ENCODE results near the gene HCAR2. TPM values are rescaled to one million over a fixed set of nuclear protein-coding genes. Genes with fewer than 3 reads are reported as not detected.
"Not testable (repeated sequence)": the region's sequence is repeated elsewhere in the genome, so short reads cannot be mapped to it uniquely, and the experiment has no call there.

The HCAR2 gene
- total RNA-seq, 1 donor from 2014 or later = 0.46 TPM

DNA sequence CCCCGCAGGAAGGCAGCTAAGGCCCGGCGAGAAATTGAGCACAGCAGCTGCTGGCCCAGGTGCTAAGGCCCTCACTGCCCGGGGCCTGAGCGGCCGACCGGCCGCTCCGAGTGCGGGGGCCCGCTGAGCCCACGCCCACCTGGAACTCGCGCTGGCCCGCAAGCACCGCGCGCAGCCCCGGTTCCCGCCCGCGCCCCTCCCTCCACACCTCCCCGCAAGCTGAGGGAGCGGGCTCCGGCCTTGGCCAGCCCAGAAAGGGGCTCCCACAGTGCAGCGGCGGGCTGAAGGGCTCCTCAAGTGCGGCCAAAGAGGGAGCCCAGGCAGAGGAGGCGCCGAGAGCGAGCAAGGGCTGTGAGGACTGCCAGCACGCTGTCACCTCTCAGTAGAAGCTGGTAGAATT is 26.4 kb downstream of the HCAR2 start:
- DNase-seq (ENCODE audit: missing footprints); intact Hi-C loops (cut with DNase I); ATAC-seq: not testable (repeated sequence)

DNA sequence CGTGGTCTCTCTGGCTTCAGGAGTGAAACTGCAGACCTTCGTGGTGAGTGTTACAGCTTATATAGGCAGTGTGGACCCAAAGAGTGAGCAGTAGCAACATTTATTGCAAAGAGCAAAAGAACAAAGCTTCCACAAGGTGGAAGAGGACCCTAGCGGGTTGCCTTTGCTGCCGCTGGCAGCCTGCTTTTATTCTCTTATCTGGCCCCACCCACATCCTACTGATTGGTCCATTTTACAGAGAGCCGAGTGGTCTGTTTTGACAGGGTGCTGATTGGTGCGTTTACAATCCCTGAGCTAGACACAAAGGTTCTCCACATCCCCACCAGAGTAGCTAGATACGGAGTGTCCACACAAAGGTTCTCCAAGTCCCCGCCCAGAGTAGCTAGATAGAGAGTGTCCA is 27.1 kb downstream of the HCAR2 start:
- ATAC-seq; DNase-seq (ENCODE audit: missing footprints); intact Hi-C loops (cut with DNase I): not testable (repeated sequence)

DNA sequence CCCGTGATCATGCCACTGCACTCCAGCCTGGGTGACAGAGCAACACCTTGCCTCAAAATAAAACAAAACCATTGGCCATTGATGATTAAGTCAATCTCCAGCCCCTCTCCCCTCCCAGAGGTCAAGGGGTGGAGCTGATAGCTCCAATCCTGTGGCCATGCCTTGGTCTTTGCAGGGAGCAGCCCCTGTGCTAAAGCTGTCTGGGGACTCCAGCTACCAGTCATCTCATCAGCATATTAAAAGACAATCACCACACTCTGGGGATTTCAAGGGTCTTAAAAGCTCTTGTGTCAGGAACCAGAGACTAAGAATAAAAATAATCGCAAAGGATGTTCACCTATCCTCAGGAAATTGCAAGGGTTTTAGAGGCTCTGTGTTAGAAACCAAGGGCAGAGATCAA is 30.6 kb downstream of the HCAR2 start:
- intact Hi-C loops (cut with DNase I) = no loop called here
- no peak for DNase-seq (ENCODE audit: missing footprints)
- no peak for ATAC-seq

DNA sequence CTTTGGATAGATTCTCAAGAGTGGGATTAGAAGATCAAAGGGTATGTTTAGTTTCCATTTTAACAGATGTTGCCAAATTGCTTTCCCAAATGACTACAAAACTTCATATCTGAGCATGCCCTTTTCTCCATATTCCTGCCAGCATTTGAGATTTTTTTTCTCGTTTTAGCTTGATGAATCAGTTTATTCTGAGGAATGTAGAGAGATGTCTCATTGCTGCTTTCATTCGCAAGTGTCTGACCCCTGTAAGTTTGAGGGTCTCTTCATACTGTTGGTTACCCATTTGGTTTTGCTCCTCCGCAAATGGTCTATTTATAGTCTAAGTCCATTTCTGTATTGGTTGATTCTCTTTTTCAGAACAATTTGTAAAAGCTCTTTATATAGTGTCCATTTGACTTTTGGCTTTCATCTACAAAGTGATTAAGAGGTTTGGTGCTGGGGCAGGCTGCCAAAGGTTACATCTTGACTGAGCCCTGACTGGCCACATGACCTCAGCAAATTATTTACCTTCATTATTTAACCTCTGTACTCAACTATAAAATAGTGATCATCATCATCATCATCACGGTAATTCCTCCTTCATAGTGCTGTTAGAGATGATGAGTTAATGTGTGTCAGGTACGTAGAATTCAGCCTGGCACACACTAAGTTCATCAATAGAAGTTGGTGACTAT is 33.6 kb downstream of the HCAR2 start:
- intact Hi-C loops (cut with DNase I) = no loop called here
- DNase-seq (ENCODE audit: missing footprints) (no peak), ATAC-seq (no peak)

DNA sequence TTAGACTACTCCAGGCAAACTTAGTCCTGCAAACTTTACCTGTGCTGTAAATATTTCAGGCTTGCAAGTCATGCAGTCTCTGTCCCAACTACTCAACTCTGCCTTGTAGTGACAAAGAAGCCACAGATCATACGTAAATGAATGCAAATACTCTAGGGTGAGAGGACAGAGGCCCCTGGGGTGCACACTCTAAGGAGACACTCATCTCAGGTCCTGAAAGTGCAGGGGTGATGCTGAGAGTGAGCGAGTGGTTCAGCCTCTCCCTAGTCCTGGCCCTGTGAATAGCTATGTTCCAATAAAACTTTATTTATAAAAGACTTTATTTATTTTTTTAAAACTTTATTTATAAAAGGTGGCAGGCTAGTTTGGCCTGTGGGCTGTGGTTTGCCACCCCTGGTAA is 34.9 kb downstream of the HCAR2 start:
- DNase-seq (ENCODE audit: missing footprints) (no peak), ATAC-seq (no peak)
- intact Hi-C loops (cut with DNase I) = no loop called here

DNA sequence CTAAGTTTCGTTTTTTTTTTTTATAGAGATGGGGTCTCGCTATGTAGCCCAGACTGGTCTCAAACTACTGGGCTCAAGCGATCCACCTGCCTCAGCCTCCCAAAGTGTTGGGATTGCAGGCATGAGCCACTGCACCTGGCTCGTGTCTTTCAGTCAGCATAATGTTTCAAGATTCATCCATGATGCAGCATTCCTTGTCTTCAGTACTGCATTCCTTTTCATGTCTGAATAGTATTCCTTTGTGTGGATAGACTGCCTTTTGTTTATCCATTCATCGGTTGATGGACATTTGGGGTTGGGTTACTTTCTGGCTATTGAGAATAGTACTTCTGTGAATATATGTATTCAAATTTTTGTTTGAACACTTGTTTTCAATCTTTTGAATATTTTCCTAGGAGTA is 37.4 kb downstream of the HCAR2 start:
- intact Hi-C loops (cut with DNase I) = no loop called here
- ATAC-seq (no peak), DNase-seq (ENCODE audit: missing footprints) (no peak)

DNA sequence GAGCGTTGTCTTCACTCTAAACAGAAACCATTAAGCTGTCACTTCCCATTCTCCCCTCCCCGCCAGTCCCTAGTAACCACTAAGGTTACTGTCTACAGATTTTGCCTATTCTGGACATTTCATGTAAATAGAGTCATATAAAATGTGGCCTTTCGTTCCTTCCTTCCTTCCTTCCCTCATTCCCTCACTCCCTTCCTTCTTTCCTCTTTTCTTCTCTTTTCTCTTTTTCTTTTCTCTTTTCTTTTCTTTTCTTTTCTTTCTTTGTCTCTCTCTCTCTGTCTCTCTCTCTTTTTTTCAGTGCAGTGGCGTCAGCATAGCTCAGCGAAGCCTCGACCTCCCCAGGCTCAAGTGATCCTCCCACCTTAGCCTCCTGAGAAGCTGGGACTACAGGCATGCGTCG is 37.8 kb downstream of the HCAR2 start:
- intact Hi-C loops (cut with DNase I) = no loop called here
- ATAC-seq (no peak), DNase-seq (ENCODE audit: missing footprints) (no peak)

DNA sequence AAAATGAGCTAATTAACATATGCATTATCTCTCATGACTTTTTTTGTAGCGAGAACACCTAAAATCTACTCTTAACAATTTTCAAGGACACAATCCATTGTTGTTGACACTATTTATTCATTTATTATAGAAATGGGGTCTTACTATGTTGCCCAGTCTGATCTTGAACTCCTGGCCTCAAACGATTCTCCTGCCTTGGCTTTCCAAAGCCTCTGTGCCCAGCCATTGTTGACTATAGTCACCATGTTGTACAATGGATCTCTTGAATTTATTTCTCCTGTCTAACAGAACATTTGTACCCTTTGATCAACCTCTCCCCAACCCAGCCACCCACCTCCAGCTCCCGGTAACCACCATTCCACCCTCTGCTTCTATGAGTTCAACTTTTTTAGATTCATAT is 41.2 kb downstream of the HCAR2 start:
- intact Hi-C loops (cut with DNase I) = no loop called here
- DNase-seq (ENCODE audit: missing footprints) (no peak), ATAC-seq (no peak)

DNA sequence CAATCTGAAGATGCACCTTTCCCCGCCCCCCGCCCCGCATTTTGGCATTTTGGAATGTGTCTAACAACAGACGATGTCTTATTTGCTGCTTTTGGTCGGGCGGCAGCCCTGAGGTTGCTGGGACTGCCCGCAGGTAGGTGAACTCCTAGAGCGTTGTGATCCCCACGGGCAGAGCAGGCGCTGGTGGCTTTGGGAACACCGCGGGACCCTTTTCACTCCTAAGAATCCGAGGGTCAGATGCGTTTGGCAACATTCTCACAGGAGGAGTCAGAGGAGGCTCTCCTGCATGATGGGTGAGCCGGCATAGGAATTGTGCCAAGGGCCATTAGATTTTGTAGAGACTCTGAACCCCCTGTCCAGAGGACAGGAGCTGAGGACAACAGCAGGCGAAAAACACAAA is 41.9 kb downstream of the HCAR2 start:
- no peak for ATAC-seq
- intact Hi-C loops (cut with DNase I) = no loop called here
- no peak for DNase-seq (ENCODE audit: missing footprints)

DNA sequence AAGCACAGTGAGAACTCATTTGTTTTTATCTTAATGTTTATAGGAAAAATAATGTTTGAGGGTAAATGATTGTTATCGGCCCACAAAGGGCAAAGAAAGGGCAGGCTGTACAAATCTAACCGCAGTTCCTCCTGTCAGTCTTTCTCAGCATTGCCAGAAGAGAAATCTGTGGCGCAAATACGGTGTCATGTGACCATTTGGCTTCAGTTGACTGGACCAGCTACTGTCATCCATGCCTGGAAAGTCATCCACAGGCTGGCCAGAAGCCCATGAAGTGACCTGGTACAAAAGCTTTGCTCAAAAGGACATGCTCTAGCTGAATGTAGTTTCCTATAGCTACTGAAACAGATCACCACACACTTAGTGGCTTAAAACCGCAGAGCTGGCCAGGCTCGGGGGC is 43.6 kb downstream of the HCAR2 start:
- no peak for DNase-seq (ENCODE audit: missing footprints)
- ATAC-seq = peak; percentile 75
- intact Hi-C loops (cut with DNase I) = no loop called here

DNA sequence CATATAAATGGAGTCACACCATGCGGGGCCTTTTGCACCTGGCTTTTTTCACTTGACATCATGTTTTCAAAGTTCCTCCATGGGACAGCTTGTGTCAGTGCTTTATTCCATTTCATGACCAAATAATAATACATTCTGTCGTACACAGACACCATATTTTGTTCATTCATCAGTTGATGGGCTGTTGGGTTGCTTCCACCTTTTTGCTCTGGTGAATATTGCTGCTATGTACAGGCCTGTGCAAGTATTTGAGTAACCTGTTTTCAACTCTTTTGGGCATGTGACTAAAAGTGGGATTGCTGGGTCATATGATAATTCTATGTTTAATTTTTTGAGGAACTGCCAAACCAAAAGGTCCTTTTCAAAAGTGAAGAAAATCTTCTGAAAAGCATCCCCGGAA is 46.9 kb downstream of the HCAR2 start:
- DNase-seq (ENCODE audit: missing footprints) = no peak
- no peak for ATAC-seq
- intact Hi-C loops (cut with DNase I) = no loop called here

DNA sequence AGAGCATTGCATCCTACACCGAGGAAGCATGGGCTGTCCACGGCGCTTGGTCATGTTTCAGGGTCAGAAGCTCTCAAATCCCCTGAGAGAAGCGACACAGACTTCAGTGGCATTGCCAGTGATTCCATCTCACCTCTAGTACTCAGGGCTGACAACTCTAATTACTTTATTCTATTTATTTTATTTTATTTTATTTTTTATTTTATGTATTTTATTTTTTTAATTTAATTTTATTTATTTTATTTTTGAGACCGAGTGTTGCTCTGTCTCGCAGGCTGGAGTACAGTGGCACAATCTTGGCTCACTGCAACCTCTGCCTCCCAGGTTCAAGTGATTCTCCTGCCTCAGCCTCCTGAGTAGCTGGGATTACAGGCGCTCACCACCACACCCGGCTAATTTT is 49.9 kb downstream of the HCAR2 start:
- DNase-seq (ENCODE audit: missing footprints); ATAC-seq; intact Hi-C loops (cut with DNase I): not testable (repeated sequence)

DNA sequence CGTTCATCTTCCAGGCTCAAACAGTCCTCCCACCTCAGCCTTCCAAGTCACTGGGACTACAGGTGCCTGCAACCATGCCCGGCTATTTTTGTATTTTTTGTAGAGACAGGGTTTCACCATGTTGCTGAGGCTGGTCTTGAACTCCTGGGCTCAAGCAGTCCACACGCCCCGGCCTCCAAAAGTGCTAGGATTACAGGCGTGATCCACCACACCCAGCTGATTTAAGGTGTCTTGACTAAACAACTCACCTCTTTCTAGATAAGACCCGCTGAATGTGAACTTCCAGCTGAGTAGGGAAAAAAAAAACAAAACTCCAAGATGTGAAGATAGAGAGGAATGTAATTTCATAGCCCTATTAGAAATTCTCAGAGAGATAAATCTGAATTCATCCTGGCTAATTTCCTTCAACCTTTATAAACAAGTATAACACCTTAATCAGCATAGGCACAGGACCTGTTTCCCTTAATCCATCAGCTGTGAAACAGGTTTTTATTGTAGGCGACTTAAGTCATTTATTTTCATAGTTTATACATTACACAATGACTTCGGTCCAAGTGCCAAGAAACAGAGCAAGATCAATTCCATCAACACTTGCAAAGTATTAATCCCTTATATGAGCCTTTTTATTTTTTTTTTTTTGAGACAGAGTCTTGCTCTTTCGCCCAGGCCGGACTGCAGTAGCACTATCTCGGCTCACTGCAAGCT is 51.5 kb downstream of the HCAR2 start:
- no peak for ATAC-seq
- DNase-seq (ENCODE audit: missing footprints) = no peak
- intact Hi-C loops (cut with DNase I) = no loop called here

Other genes with a start within 250 kb of the HCAR2 start
- gene ZCCHC8, start 202.4 kb downstream of the HCAR2 start, total RNA-seq = 8.9 TPM
- gene RSRC2, start 176.4 kb downstream of the HCAR2 start, total RNA-seq = 32.8 TPM
- 2.6 TPM for gene KNTC1, start 176.1 kb downstream of the HCAR2 start, total RNA-seq
- gene HCAR3, start 13.5 kb upstream of the HCAR2 start, total RNA-seq = 0.16 TPM
- 0.08 TPM for gene HCAR1, start 27.5 kb upstream of the HCAR2 start, total RNA-seq
- 28.1 TPM for gene DENR, start 49.5 kb upstream of the HCAR2 start, total RNA-seq
- gene CCDC62, start 71.2 kb upstream of the HCAR2 start, total RNA-seq = 0.49 TPM
- gene HIP1R, start 132.1 kb upstream of the HCAR2 start, total RNA-seq = 17.6 TPM
- gene VPS37B, start 192.8 kb upstream of the HCAR2 start, total RNA-seq = 25.4 TPM